ENCODE measurements around the gene IRF2. TPM values are rescaled to one million over a fixed set of nuclear protein-coding genes. Genes with fewer than 3 reads are reported as not detected.

IRF2 gene
- polyA plus RNA-seq, 1 donor = 38.8 TPM

GRCh38 chr4:184409502-184409901 lies 64.8 kb downstream of the IRF2 start:
- DNase-seq = no peak
- Histone ChIP-seq H3K27me3 (ENCODE audit: control insufficient read depth, insufficient read depth, low read length) (no peaks in the 10 kb centered on the region), H3K27ac (ENCODE audit: low read length) (no peak overlapping the region), H3K4me3 (ENCODE audit: low read length) (no peak overlapping the region), H3K9me3 (ENCODE audit: control insufficient read depth, low read depth, low read length) (no peaks in the 10 kb centered on the region), H3K36me3 (ENCODE audit: control insufficient read depth, insufficient read depth, low read length) (peaks cover 67% of the 10 kb centered on the region), H3K4me1 (ENCODE audit: control insufficient read depth, insufficient read depth, low read length) (peaks cover 7% of the 10 kb centered on the region)
- WGBS (ENCODE audit: insufficient coverage, low lambda C conversion rate) = 86% methylated on average over 1 of the region's 9 CpGs

- WGBS (ENCODE audit: insufficient coverage, low lambda C conversion rate) = no CpG with 5 or more reads among the region's 3 CpGs
These were observed 65.7 kb downstream of the IRF2 start for GRCh38 chr4:184408684-184409081.

GRCh38 chr4:184408021-184408683 lies 66.2 kb downstream of the IRF2 start:
- H3K27ac ChIP-seq (ENCODE audit: low read length) = no peak overlapping the region
- no peak overlapping the region for H3K4me3 ChIP-seq (ENCODE audit: low read length)
- H3K36me3 ChIP-seq (ENCODE audit: control insufficient read depth, insufficient read depth, low read length) = peaks cover 63% of the 10 kb centered on the region
- H3K27me3 ChIP-seq (ENCODE audit: control insufficient read depth, insufficient read depth, low read length) = no peaks in the 10 kb centered on the region
- H3K9me3 ChIP-seq (ENCODE audit: control insufficient read depth, low read depth, low read length) = no peaks in the 10 kb centered on the region
- H3K4me1 ChIP-seq (ENCODE audit: control insufficient read depth, insufficient read depth, low read length) = peaks cover 7% of the 10 kb centered on the region
- WGBS (ENCODE audit: insufficient coverage, low lambda C conversion rate) = 87% methylated on average over 2 of the region's 8 CpGs
- DNase-seq = no peak

More at GRCh38 chr4:184408684-184409081, 65.7 kb downstream of the IRF2 start:
- Histone ChIP-seq H3K9me3 (ENCODE audit: control insufficient read depth, low read depth, low read length) (no peaks in the 10 kb centered on the region), H3K4me1 (ENCODE audit: control insufficient read depth, insufficient read depth, low read length) (peaks cover 7% of the 10 kb centered on the region), H3K27me3 (ENCODE audit: control insufficient read depth, insufficient read depth, low read length) (no peaks in the 10 kb centered on the region), H3K36me3 (ENCODE audit: control insufficient read depth, insufficient read depth, low read length) (peaks cover 64% of the 10 kb centered on the region), H3K4me3 (ENCODE audit: low read length) (no peak overlapping the region), H3K27ac (ENCODE audit: low read length) (no peak overlapping the region)
- DNase-seq = no peak

GRCh38 chr4:184406958-184407391 lies 67.4 kb downstream of the IRF2 start:
- peaks cover 7% of the 10 kb centered on the region for H3K4me1 ChIP-seq (ENCODE audit: control insufficient read depth, insufficient read depth, low read length)
- H3K36me3 ChIP-seq (ENCODE audit: control insufficient read depth, insufficient read depth, low read length) = peaks cover 67% of the 10 kb centered on the region
- peak overlapping the region; percentile 48 for H3K27ac ChIP-seq (ENCODE audit: low read length)
- no peaks in the 10 kb centered on the region for H3K9me3 ChIP-seq (ENCODE audit: control insufficient read depth, low read depth, low read length)
- peak in 1 of 2 donors; percentile 50 for DNase-seq
- no peaks in the 10 kb centered on the region for H3K27me3 ChIP-seq (ENCODE audit: control insufficient read depth, insufficient read depth, low read length)
- 60% methylated on average over 1 of the region's 6 CpGs for WGBS (ENCODE audit: insufficient coverage, low lambda C conversion rate)
- no peak overlapping the region for H3K4me3 ChIP-seq (ENCODE audit: low read length)

- Histone ChIP-seq H3K9me3 (ENCODE audit: control insufficient read depth, low read depth, low read length) (no peaks in the 10 kb centered on the region), H3K4me1 (ENCODE audit: control insufficient read depth, insufficient read depth, low read length) (peaks cover 7% of the 10 kb centered on the region), H3K27me3 (ENCODE audit: control insufficient read depth, insufficient read depth, low read length) (no peaks in the 10 kb centered on the region), H3K36me3 (ENCODE audit: control insufficient read depth, insufficient read depth, low read length) (peaks cover 72% of the 10 kb centered on the region), H3K4me3 (ENCODE audit: low read length) (no peak overlapping the region), H3K27ac (ENCODE audit: low read length) (no peak overlapping the region)
- DNase-seq = no peak
These were observed 70.3 kb downstream of the IRF2 start for GRCh38 chr4:184404047-184404446.

- Histone ChIP-seq H3K27me3 (ENCODE audit: control insufficient read depth, insufficient read depth, low read length) (no peaks in the 10 kb centered on the region), H3K4me3 (ENCODE audit: low read length) (no peak overlapping the region), H3K4me1 (ENCODE audit: control insufficient read depth, insufficient read depth, low read length) (peaks cover 7% of the 10 kb centered on the region), H3K27ac (ENCODE audit: low read length) (no peak overlapping the region), H3K9me3 (ENCODE audit: control insufficient read depth, low read depth, low read length) (no peaks in the 10 kb centered on the region), H3K36me3 (ENCODE audit: control insufficient read depth, insufficient read depth, low read length) (peaks cover 72% of the 10 kb centered on the region)
- DNase-seq = no peak
- no CpG with 5 or more reads among the region's 1 CpG for WGBS (ENCODE audit: insufficient coverage, low lambda C conversion rate)
These were observed 71.0 kb downstream of the IRF2 start for GRCh38 chr4:184403384-184403781.

- H3K4me1 ChIP-seq (ENCODE audit: control insufficient read depth, insufficient read depth, low read length) = peaks cover 7% of the 10 kb centered on the region
- H3K36me3 ChIP-seq (ENCODE audit: control insufficient read depth, insufficient read depth, low read length) = peaks cover 71% of the 10 kb centered on the region
These were observed 71.5 kb downstream of the IRF2 start for GRCh38 chr4:184402740-184403383.

GRCh38 chr4:184402239-184402638 lies 72.1 kb downstream of the IRF2 start:
- no peak for DNase-seq
- WGBS (ENCODE audit: insufficient coverage, low lambda C conversion rate) = no CpG with 5 or more reads among the region's 12 CpGs
- Histone ChIP-seq H3K27me3 (ENCODE audit: control insufficient read depth, insufficient read depth, low read length) (no peaks in the 10 kb centered on the region), H3K4me3 (ENCODE audit: low read length) (no peak overlapping the region), H3K9me3 (ENCODE audit: control insufficient read depth, low read depth, low read length) (no peaks in the 10 kb centered on the region), H3K4me1 (ENCODE audit: control insufficient read depth, insufficient read depth, low read length) (peaks cover 7% of the 10 kb centered on the region), H3K27ac (ENCODE audit: low read length) (no peak overlapping the region), H3K36me3 (ENCODE audit: control insufficient read depth, insufficient read depth, low read length) (peaks cover 72% of the 10 kb centered on the region)

More at GRCh38 chr4:184402740-184403383, 71.5 kb downstream of the IRF2 start:
- DNase-seq = no peak
- 95% methylated on average over 3 of the region's 14 CpGs for WGBS (ENCODE audit: insufficient coverage, low lambda C conversion rate)
- no peak overlapping the region for H3K27ac ChIP-seq (ENCODE audit: low read length)
- H3K9me3 ChIP-seq (ENCODE audit: control insufficient read depth, low read depth, low read length) = no peaks in the 10 kb centered on the region
- H3K27me3 ChIP-seq (ENCODE audit: control insufficient read depth, insufficient read depth, low read length) = no peaks in the 10 kb centered on the region
- no peak overlapping the region for H3K4me3 ChIP-seq (ENCODE audit: low read length)

GRCh38 chr4:184401397-184402171 lies 72.8 kb downstream of the IRF2 start:
- 85% methylated on average over 6 of the region's 13 CpGs for WGBS (ENCODE audit: insufficient coverage, low lambda C conversion rate)
- no peaks in the 10 kb centered on the region for H3K9me3 ChIP-seq (ENCODE audit: control insufficient read depth, low read depth, low read length)
- H3K4me1 ChIP-seq (ENCODE audit: control insufficient read depth, insufficient read depth, low read length) = peaks cover 2% of the 10 kb centered on the region
- no peak overlapping the region for H3K27ac ChIP-seq (ENCODE audit: low read length)
- no peaks in the 10 kb centered on the region for H3K27me3 ChIP-seq (ENCODE audit: control insufficient read depth, insufficient read depth, low read length)
- no peak overlapping the region for H3K4me3 ChIP-seq (ENCODE audit: low read length)
- peaks cover 75% of the 10 kb centered on the region for H3K36me3 ChIP-seq (ENCODE audit: control insufficient read depth, insufficient read depth, low read length)
- DNase-seq = no peak

GRCh38 chr4:184400891-184401290 lies 73.5 kb downstream of the IRF2 start:
- no peaks in the 10 kb centered on the region for H3K4me1 ChIP-seq (ENCODE audit: control insufficient read depth, insufficient read depth, low read length)
- 80% methylated on average over 2 of the region's 8 CpGs for WGBS (ENCODE audit: insufficient coverage, low lambda C conversion rate)

More at GRCh38 chr4:184400891-184401290, 73.5 kb downstream of the IRF2 start:
- no peak for DNase-seq
- no peaks in the 10 kb centered on the region for H3K9me3 ChIP-seq (ENCODE audit: control insufficient read depth, low read depth, low read length)
- no peak overlapping the region for H3K27ac ChIP-seq (ENCODE audit: low read length)
- peaks cover 77% of the 10 kb centered on the region for H3K36me3 ChIP-seq (ENCODE audit: control insufficient read depth, insufficient read depth, low read length)
- H3K27me3 ChIP-seq (ENCODE audit: control insufficient read depth, insufficient read depth, low read length) = no peaks in the 10 kb centered on the region
- no peak overlapping the region for H3K4me3 ChIP-seq (ENCODE audit: low read length)

Measured in large intestine (tissue), 3 donors.